ENCODE measurements around the gene SHLD2. TPM values are rescaled to one million over a fixed set of nuclear protein-coding genes. Genes with fewer than 3 reads are reported as not detected.

The SHLD2 gene
- polyA plus RNA-seq, result 10 to 100 TPM; 16.7 to 19.5 (median 18.5) TPM

DNA sequence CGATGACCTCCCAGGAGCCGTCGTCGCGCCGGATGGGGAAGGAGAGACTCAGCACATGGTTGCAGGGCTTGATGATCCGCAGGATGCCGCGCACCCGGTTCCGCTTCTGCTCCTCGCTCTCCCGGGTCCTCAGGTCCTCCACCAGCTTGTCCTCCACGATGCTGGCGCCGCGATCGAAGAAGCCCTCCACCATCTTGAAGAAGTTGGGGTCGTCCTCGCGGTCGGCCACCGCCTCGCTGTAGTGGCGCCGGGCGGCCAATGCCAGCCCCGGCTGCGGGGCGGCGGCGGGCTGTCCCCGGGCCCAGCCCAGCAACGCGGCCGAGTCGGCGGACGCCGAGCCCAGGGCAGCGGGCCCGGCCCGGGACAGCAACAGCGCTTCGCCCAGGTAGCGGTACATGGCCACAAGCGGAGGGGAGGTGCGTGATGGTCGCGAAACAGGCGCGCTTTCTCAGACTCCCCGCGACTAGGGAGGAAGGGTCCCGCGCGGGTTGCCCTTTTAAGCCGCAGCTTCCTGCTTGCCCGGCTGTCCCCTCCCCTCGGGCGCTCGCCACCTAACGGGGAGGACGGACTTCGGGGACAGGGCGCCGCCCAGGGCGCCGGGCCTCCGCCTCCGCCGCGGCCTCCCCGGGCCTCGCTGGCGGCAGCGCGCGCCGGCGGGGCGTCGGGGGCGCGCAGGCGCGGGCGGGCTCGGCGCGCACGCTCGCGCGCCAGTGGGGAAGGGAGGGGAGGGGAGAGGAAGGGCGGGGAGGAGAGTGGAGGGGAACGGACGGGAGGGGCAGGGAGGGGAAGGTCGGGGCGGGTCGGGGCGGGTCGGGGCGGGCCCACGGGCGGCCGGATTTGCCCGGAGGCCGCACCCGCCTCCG lies at the start of gene SHLD2, which contains the start of gene GLUD1:
Gene SHLD2, plus strand, starts transcription at position 834 of the 863 bp plus-strand sequence. CDS start 56,149 bp downstream, outside the sequence.
Gene GLUD1, minus strand, starts transcription at position 471 of the 863 bp plus-strand sequence. Its CDS starts 74 bp downstream, at position 397.
- DNase-seq, result peak; percentile 90 to 93 (median 92)
- no peaks in the 10 kb centered on the region for H3K9me3 Mint-ChIP-seq
- H3K4me3 Mint-ChIP-seq, result peak within 1 kb of the TSS; percentile 91 to 97 (median 94)
- H3K4me1 Mint-ChIP-seq, result peaks cover 47 to 61% of the 10 kb centered on the region in 2 donors
- peaks cover 5 to 10% (median 9%) of the 10 kb centered on the region in 3 donors for H3K27me3 Mint-ChIP-seq (ENCODE audit: low read depth in 3 of 3)
- peaks cover 3 to 6% (median 5%) of the 10 kb centered on the region in 3 donors for H3K36me3 Mint-ChIP-seq
- peak within 1 kb of the TSS; percentile 94 to 98 (median 97) for H3K27ac Mint-ChIP-seq

- no peaks in the 10 kb centered on the region for H3K4me1 Mint-ChIP-seq
- no peaks in the 10 kb centered on the region for H3K9me3 Mint-ChIP-seq
- H3K36me3 Mint-ChIP-seq, result peaks cover 14 to 43% (median 24%) of the 10 kb centered on the region in 3 donors
- H3K27ac Mint-ChIP-seq, result no peak overlapping the region
- peaks cover 0 to 2% (median 0%) of the 10 kb centered on the region in 3 donors for H3K27me3 Mint-ChIP-seq (ENCODE audit: low read depth in 3 of 3)
- no peak overlapping the region for H3K4me3 Mint-ChIP-seq
- DNase-seq, result no peak
These were observed 49.5 kb upstream of the SHLD2 start for GRCh38 chr10:87045434-87045938.

GRCh38 chr10:87053111-87053510 lies 41.9 kb upstream of the SHLD2 start:
- H3K4me3 Mint-ChIP-seq, result no peak overlapping the region
- H3K4me1 Mint-ChIP-seq, result no peaks in the 10 kb centered on the region
- peaks cover 12 to 40% (median 12%) of the 10 kb centered on the region in 3 donors for H3K36me3 Mint-ChIP-seq
- peaks cover 0 to 2% (median 0%) of the 10 kb centered on the region in 3 donors for H3K27me3 Mint-ChIP-seq (ENCODE audit: low read depth in 3 of 3)
- DNase-seq, result no peak
- H3K9me3 Mint-ChIP-seq, result no peaks in the 10 kb centered on the region
- no peak overlapping the region for H3K27ac Mint-ChIP-seq

DNA sequence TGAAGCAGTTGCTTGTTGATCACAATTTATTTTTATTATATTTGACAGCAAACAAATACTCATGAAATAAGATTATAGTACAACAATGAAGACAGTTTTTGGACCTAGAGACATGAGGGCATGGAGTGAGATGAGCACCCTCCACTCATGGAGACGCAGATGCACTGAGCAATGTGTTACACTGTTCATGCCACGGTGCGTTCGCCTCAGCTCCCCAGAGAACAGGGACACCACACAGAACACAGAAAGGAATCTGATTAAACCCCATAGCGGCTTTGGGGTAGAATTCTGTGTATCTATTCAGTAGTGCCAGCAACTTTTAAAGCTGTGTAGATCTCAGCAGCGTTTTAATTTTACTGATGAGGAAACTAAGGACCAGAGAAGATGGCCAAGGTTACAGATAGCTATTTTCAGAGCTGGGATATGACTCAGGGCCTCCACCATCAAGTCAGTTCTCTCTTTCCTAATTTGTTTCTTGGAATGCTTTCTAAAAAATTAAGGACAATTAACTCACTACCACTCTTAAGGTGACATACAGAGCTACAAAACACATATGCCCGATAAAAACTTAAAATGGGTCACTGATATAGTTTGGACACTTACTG lies 41.3 kb upstream of the SHLD2 start:
- Mint-ChIP-seq H3K27me3 (ENCODE audit: low read depth in 3 of 3) (peaks cover 0 to 2% (median 0%) of the 10 kb centered on the region in 3 donors), H3K4me3 (no peak overlapping the region), H3K36me3 (peaks cover 10 to 41% (median 14%) of the 10 kb centered on the region in 3 donors), H3K27ac (no peak overlapping the region), H3K9me3 (no peaks in the 10 kb centered on the region), H3K4me1 (no peaks in the 10 kb centered on the region)
- DNase-seq, result no peak

- DNase-seq, result peak in 1 of 3 donors; percentile 7
- Mint-ChIP-seq H3K27ac (no peak overlapping the region), H3K36me3 (peaks cover 6 to 45% (median 14%) of the 10 kb centered on the region in 3 donors), H3K9me3 (no peaks in the 10 kb centered on the region), H3K4me3 (no peak overlapping the region), H3K27me3 (ENCODE audit: low read depth in 3 of 3) (peaks cover 0 to 1% (median 0%) of the 10 kb centered on the region in 3 donors), H3K4me1 (no peaks in the 10 kb centered on the region)
These were observed 40.4 kb upstream of the SHLD2 start for GRCh38 chr10:87054373-87055295.

GRCh38 chr10:87058171-87058570 lies 36.8 kb upstream of the SHLD2 start:
- Mint-ChIP-seq H3K4me3 (no peak overlapping the region), H3K4me1 (no peaks in the 10 kb centered on the region), H3K27me3 (ENCODE audit: low read depth in 3 of 3) (no peaks in the 10 kb centered on the region), H3K36me3 (peaks cover 4 to 48% (median 21%) of the 10 kb centered on the region in 3 donors), H3K9me3 (no peaks in the 10 kb centered on the region), H3K27ac (no peak overlapping the region)
- DNase-seq, result no peak

DNA sequence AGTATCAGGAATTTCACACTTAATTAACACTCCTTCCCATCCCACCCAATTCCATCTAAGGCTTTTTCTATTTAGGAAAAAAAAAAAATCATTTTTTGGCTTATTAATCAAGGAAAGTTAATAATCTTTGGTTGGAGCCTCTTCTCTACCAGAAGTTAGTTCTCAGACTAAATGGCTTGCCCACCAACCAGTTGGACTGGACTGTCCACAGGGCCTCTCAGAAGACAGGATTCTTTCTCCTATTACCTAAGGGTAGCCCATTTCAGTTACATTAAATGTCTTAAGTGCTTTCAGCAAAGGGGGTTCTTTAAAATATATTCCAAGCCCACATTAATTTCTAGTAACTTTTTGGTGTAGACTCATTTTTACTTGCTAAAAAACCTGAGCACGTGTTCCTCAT lies 35.6 kb upstream of the SHLD2 start:
- Mint-ChIP-seq H3K4me1 (no peaks in the 10 kb centered on the region), H3K27ac (no peak overlapping the region), H3K4me3 (no peak overlapping the region), H3K9me3 (no peaks in the 10 kb centered on the region), H3K27me3 (ENCODE audit: low read depth in 3 of 3) (no peaks in the 10 kb centered on the region), H3K36me3 (peaks cover 4 to 55% (median 24%) of the 10 kb centered on the region in 3 donors)
- no peak for DNase-seq

DNA sequence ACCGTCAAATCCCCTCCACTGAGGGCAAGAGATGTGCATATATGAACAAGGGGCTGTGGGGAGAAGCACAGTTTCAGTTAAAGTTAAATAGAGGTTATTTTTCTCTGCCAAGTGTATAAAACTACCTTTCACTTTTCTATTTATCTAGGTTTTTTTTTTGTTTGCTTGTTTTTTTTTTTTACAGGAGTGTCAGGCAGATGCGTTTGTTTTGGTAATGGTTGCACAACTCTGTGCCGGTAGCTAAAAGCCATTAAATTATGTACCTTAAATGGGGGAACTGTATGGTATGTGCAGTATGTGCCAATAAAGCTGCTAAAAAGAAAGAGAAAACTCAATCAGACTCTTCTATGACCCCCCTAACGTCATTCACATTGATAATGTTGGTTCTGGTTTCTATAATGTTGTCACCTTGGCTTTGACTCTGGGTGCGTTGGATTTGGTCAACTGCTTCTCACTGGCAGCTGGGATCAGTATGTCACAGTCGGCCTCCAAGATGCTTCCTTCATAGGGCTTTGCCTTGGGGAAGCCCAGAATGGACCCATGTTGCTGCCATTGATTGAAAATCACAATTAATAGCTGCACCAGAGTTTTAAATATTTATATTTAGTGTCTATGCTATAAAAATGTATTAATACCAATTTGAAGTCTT lies 34.6 kb upstream of the SHLD2 start:
- Mint-ChIP-seq H3K9me3 (no peaks in the 10 kb centered on the region), H3K27me3 (ENCODE audit: low read depth in 3 of 3) (peaks cover 0 to 2% (median 0%) of the 10 kb centered on the region in 3 donors), H3K36me3 (peaks cover 4 to 55% (median 24%) of the 10 kb centered on the region in 3 donors), H3K4me1 (no peaks in the 10 kb centered on the region), H3K27ac (peak overlapping the region in 2 of 6 donors; percentile 30 to 69), H3K4me3 (no peak overlapping the region)
- DNase-seq, result no peak

GRCh38 chr10:87064651-87065050 lies 30.4 kb upstream of the SHLD2 start:
- DNase-seq, result no peak
- H3K36me3 Mint-ChIP-seq, result peaks cover 12 to 62% (median 34%) of the 10 kb centered on the region in 3 donors
- H3K27ac Mint-ChIP-seq, result no peak overlapping the region
- H3K4me3 Mint-ChIP-seq, result no peak overlapping the region
- H3K9me3 Mint-ChIP-seq, result no peaks in the 10 kb centered on the region
- peaks cover 0 to 7% of the 10 kb centered on the region in 2 donors for H3K4me1 Mint-ChIP-seq
- H3K27me3 Mint-ChIP-seq (ENCODE audit: low read depth in 3 of 3), result peaks cover 0 to 4% (median 0%) of the 10 kb centered on the region in 3 donors

- Mint-ChIP-seq H3K27ac (peak overlapping the region; percentile 14 to 70 (median 39)), H3K4me3 (no peak overlapping the region), H3K9me3 (no peaks in the 10 kb centered on the region), H3K36me3 (peaks cover 12 to 54% (median 23%) of the 10 kb centered on the region in 3 donors), H3K27me3 (ENCODE audit: low read depth in 3 of 3) (peaks cover 0 to 4% (median 0%) of the 10 kb centered on the region in 3 donors), H3K4me1 (peaks cover 0 to 7% of the 10 kb centered on the region in 2 donors)
- DNase-seq, result no peak
These were observed 28.8 kb upstream of the SHLD2 start for GRCh38 chr10:87066178-87066577.

GRCh38 chr10:87066865-87067264 lies 28.1 kb upstream of the SHLD2 start:
- Mint-ChIP-seq H3K36me3 (peaks cover 12 to 61% (median 24%) of the 10 kb centered on the region in 3 donors), H3K4me3 (no peak overlapping the region), H3K27me3 (ENCODE audit: low read depth in 3 of 3) (peaks cover 0 to 4% (median 0%) of the 10 kb centered on the region in 3 donors), H3K27ac (peak overlapping the region in 5 of 6 donors; percentile 14 to 44 (median 41)), H3K9me3 (no peaks in the 10 kb centered on the region), H3K4me1 (peaks cover 3 to 7% of the 10 kb centered on the region in 2 donors)
- no peak for DNase-seq

GRCh38 chr10:87068281-87068680 lies 26.7 kb upstream of the SHLD2 start:
- Mint-ChIP-seq H3K27ac (no peak overlapping the region), H3K27me3 (ENCODE audit: low read depth in 3 of 3) (peaks cover 0 to 8% (median 0%) of the 10 kb centered on the region in 3 donors), H3K4me3 (no peak overlapping the region), H3K9me3 (no peaks in the 10 kb centered on the region), H3K4me1 (peaks cover 7% of the 10 kb centered on the region in 2 donors), H3K36me3 (peaks cover 17 to 62% (median 35%) of the 10 kb centered on the region in 3 donors)
- DNase-seq, result no peak

Data from immature natural killer cell (primary cell).